ENCODE measurements around the gene COL23A1. TPM values are rescaled to one million over a fixed set of nuclear protein-coding genes. Genes with fewer than 3 reads are reported as not detected.
A peak's percentile ranks its signal among the peaks of the same experiment; 100 is the strongest.
"Not testable (repeated sequence)": the region's sequence is repeated elsewhere in the genome, so short reads cannot be mapped to it uniquely, and the experiment has no call there.

COL23A1 gene
- total and polyA plus RNA-seq, 4 donors = 0.76 to 4.4 (median 1.3) TPM

DNA sequence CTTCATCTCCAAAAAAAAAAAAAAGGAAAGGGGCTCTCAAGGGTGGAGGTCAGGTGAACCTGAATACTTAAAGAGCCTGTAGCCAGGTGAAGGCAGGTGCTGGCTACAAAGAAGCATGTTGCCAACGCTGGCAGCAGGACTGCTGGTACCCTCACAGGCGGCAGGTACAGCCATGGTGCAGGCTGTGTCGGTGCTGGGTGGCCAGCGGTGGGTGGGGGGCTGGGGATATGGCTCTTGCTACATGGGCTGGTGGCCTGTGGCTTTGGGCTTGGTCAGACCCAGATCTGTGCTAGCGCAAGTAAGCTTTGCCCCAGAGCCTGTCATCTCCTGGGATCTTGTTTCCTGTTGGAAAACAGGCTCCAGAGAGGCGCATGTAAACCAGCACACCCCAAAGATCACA is 271.3 kb downstream of the COL23A1 start:
- H3K27me3 ChIP-seq (ENCODE audit: control insufficient read depth in 3 of 3, insufficient read depth in 3 of 3, low read length in 2 of 3) = no peaks in the 10 kb centered on the region
- TF ChIP-seq, protein P1, sequence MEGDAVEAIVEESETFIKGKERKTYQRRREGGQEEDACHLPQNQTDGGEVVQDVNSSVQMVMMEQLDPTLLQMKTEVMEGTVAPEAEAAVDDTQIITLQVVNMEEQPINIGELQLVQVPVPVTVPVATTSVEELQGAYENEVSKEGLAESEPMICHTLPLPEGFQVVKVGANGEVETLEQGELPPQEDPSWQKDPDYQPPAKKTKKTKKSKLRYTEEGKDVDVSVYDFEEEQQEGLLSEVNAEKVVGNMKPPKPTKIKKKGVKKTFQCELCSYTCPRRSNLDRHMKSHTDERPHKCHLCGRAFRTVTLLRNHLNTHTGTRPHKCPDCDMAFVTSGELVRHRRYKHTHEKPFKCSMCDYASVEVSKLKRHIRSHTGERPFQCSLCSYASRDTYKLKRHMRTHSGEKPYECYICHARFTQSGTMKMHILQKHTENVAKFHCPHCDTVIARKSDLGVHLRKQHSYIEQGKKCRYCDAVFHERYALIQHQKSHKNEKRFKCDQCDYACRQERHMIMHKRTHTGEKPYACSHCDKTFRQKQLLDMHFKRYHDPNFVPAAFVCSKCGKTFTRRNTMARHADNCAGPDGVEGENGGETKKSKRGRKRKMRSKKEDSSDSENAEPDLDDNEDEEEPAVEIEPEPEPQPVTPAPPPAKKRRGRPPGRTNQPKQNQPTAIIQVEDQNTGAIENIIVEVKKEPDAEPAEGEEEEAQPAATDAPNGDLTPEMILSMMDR (IDR thresholded peaks at IDR 0.05; ENCODE audit: control extremely low read depth, extremely low read depth) = no peak
- H3K9ac ChIP-seq (ENCODE audit: insufficient read depth in 1 of 2, low read length in 2 of 2) = no peak overlapping the region
- H3K4me1 ChIP-seq (ENCODE audit: control insufficient read depth in 5 of 5, insufficient read depth in 5 of 5, low read length in 5 of 5) = peaks cover 0 to 21% (median 0%) of the 10 kb centered on the region in 5 donors
- DNase-seq (peak in 1 of 3 donors; percentile 4), ATAC-seq (ENCODE audit: insufficient read depth, low FRiP score) (no peak)
- no peaks in the 10 kb centered on the region for H3K36me3 ChIP-seq (ENCODE audit: control insufficient read depth in 4 of 4, insufficient read depth in 4 of 4, low read length in 4 of 4)
- no peak overlapping the region for H3K4me3 ChIP-seq
- H3K9me3 ChIP-seq (ENCODE audit: control insufficient read depth in 4 of 4, insufficient read depth in 3 of 4, low read length in 3 of 4) = no peaks in the 10 kb centered on the region
- 96 to 99% methylated on average over 6 of the region's 6 CpGs for WGBS, 2 donors
- H3K27ac ChIP-seq (ENCODE audit: low read depth in 1 of 2, low read length in 1 of 2) = no peak overlapping the region

DNA sequence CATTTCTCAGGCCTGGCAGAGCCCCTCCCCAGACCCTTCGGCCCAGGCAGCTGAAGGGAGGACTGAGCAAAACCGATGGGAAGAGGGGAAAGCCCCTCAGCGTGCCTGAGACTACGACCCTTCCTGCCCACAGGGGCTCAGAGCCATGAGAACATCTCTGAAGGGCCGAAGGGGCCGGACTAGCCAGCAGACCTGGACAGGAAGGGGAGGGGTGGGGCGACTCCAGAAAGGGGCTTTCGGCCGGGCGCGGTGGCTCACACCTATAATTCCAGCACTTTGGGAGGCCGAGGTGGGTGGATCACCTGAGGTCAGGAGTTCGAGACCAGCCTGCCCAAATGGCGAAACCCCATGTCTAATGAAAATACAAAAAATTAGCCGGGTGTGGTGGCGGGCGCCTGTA is 271.8 kb downstream of the COL23A1 start:
- no peaks in the 10 kb centered on the region for H3K9me3 ChIP-seq (ENCODE audit: control insufficient read depth in 4 of 4, insufficient read depth in 3 of 4, low read length in 3 of 4)
- H3K36me3 ChIP-seq (ENCODE audit: control insufficient read depth in 4 of 4, insufficient read depth in 4 of 4, low read length in 4 of 4) = no peaks in the 10 kb centered on the region
- H3K27ac ChIP-seq (ENCODE audit: low read depth in 1 of 2, low read length in 1 of 2) = no peak overlapping the region
- no peaks in the 10 kb centered on the region for H3K27me3 ChIP-seq (ENCODE audit: control insufficient read depth in 3 of 3, insufficient read depth in 3 of 3, low read length in 2 of 3)
- TF ChIP-seq, protein P1 (IDR thresholded peaks at IDR 0.05; ENCODE audit: control extremely low read depth, extremely low read depth) = no peak
- 95 to 98% methylated on average over 17 of the region's 17 CpGs for WGBS, 2 donors
- H3K9ac ChIP-seq (ENCODE audit: insufficient read depth in 1 of 2, low read length in 2 of 2) = no peak overlapping the region
- ATAC-seq (ENCODE audit: insufficient read depth, low FRiP score) (no peak), DNase-seq (no peak)
- H3K4me3 ChIP-seq = no peak overlapping the region
- H3K4me1 ChIP-seq (ENCODE audit: control insufficient read depth in 5 of 5, insufficient read depth in 5 of 5, low read length in 5 of 5) = peaks cover 0 to 16% (median 0%) of the 10 kb centered on the region in 5 donors

DNA sequence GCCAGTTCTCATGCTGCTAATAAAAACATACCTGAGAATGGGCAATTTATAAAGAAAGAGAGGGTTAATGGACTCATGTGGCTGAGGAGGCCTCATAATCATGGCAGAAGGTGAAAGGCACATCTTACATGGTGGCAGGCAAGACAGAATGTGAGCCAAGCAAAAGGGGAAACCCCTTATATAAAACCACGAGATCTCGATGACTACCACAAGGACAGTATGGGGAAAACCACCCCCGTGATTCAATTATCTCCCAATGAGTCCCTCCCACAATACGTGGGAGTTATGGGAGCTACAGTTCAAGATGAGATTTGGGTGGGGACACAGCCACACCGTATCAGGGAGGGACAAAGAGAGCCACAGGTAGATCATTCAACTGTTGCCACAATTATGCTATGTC is 272.5 kb downstream of the COL23A1 start:
- H3K9ac ChIP-seq (ENCODE audit: insufficient read depth in 1 of 2, low read length in 2 of 2); H3K27ac ChIP-seq (ENCODE audit: low read depth in 1 of 2, low read length in 1 of 2); ATAC-seq (ENCODE audit: insufficient read depth, low FRiP score); DNase-seq; H3K27me3 ChIP-seq (ENCODE audit: control insufficient read depth in 3 of 3, insufficient read depth in 3 of 3, low read length in 2 of 3); H3K4me3 ChIP-seq; H3K9me3 ChIP-seq (ENCODE audit: control insufficient read depth in 4 of 4, insufficient read depth in 3 of 4, low read length in 3 of 4); H3K36me3 ChIP-seq (ENCODE audit: control insufficient read depth in 4 of 4, insufficient read depth in 4 of 4, low read length in 4 of 4): not testable (repeated sequence)
- peaks cover 0 to 12% (median 0%) of the 10 kb centered on the region in 5 donors for H3K4me1 ChIP-seq (ENCODE audit: control insufficient read depth in 5 of 5, insufficient read depth in 5 of 5, low read length in 5 of 5)
- WGBS, 2 donors = 79 to 83% methylated on average over 5 of the region's 5 CpGs

DNA sequence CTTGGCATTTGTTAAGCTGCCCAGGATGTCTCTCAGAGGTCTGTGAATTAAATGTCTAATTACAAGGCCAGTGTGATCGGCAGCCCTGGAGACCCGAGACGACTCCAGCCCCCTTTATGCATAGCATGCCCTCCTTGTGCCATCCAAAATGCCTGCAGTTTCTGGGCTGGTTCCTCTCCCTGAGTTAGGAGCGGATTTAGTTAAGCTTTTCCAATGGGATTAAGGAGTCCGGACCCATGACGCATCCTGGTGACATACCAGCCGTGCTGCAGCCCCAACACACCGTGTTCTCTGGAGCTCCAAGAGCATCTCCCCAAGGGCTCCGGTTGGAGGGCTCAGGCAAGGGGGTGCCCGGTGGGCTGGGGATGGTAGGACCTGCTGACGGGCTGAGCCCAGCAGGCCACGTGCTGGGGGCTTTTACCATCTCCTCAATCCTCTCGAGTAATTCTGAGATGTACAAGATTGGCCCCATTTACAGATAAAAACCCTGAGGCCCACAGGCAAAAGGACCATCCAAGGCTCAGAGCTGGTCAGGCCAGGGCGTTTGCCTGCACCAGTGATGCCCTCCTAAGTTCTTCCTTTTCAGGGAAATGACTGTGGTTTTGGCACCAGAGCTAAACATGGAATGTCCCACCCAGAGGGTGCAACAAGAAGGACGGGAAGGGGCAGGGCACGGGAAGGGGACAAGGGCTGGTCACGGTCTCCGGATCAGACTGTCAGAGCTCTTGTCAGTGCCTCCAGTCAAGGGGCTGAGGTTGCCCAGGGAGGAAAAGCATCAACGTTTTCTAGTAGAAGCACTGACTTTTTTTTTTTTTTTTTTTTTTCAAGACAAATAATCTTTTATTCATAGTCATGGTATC is 275.0 kb downstream of the COL23A1 start:
- DNase-seq (peak in 1 of 3 donors; percentile 11), ATAC-seq (ENCODE audit: insufficient read depth, low FRiP score) (no peak)
- Histone ChIP-seq H3K27ac (ENCODE audit: low read depth in 1 of 2, low read length in 1 of 2) (no peak overlapping the region), H3K4me3 (no peak overlapping the region), H3K36me3 (ENCODE audit: control insufficient read depth in 4 of 4, insufficient read depth in 4 of 4, low read length in 4 of 4) (no peaks in the 10 kb centered on the region), H3K9ac (ENCODE audit: insufficient read depth in 1 of 2, low read length in 2 of 2) (no peak overlapping the region), H3K9me3 (ENCODE audit: control insufficient read depth in 4 of 4, insufficient read depth in 3 of 4, low read length in 3 of 4) (no peaks in the 10 kb centered on the region), H3K4me1 (ENCODE audit: control insufficient read depth in 5 of 5, insufficient read depth in 5 of 5, low read length in 5 of 5) (peaks cover 0 to 7% (median 0%) of the 10 kb centered on the region in 5 donors), H3K27me3 (ENCODE audit: control insufficient read depth in 3 of 3, insufficient read depth in 3 of 3, low read length in 2 of 3) (no peaks in the 10 kb centered on the region)
- 87% methylated on average over 19 of the region's 19 CpGs for WGBS, 2 donors
- TF ChIP-seq, protein P1 (IDR thresholded peaks at IDR 0.05; ENCODE audit: control extremely low read depth, extremely low read depth) = no peak
